Left kidney (tissue), 2 donors: ENCODE results near the gene MCOLN3. TPM values are rescaled to one million over a fixed set of nuclear protein-coding genes. Genes with fewer than 3 reads are reported as not detected.
"Not testable (repeated sequence)": the region's sequence is repeated elsewhere in the genome, so short reads cannot be mapped to it uniquely, and the experiment has no call there.

ENCODE experiments used
- DNase-seq: peaks from one replicate; pipeline ENCODE4 v3.0.0-alpha.2; 2013
- polyA plus RNA-seq: library from polyadenylated mRNA; unstranded; fragments of 120-200 nt; gene quantifications from one replicate; pipeline ENCODE4 v1.2.1, GENCODE V29; 2013; ENCODE audit not compliant: insufficient read length

Gene MCOLN3
- polyA plus RNA-seq, 1 donor, result 23.1 TPM

GRCh38 chr1:84995484-84996334 is 52.6 kb downstream of the MCOLN3 start:
- DNase-seq, result no peak

DNA sequence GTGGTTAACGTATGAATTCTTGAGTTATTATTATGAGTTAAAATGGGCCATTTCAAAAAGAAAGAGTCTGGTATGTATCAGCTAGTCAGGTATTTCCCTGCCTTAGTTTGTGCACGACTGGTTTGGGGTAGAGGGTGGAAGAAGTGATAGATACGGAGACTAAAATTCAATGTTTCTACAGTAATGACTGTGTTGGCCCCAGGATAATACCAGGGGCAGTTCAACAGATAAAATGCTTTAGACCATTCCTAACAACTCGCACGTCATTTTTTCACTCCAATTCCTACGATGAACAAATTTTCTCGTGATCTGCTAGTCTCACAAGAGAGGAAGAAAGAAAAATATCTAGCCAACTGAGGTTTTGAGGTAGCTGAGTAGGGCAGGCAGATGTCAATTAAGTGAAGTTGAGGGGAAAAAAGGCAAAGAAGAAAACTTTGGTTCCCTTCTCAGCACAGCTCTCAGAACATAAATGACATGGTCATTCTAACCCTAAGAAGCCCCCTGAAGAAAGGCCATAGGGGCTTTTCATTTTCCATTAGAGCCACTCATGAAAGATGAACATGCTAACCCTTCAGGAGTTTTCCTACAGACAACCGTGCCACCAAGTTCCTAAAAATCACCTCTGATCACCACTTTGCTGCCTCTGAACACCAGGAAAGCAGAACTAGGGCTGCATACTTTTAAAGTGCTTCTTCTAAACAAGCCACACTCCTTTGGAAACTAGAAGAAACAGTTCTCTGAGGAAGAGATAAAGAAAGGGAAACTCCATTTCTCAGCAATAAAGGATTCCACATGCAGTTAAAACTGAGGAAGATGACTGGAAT is 57.0 kb downstream of the MCOLN3 start:
- DNase-seq, result no peak

DNA sequence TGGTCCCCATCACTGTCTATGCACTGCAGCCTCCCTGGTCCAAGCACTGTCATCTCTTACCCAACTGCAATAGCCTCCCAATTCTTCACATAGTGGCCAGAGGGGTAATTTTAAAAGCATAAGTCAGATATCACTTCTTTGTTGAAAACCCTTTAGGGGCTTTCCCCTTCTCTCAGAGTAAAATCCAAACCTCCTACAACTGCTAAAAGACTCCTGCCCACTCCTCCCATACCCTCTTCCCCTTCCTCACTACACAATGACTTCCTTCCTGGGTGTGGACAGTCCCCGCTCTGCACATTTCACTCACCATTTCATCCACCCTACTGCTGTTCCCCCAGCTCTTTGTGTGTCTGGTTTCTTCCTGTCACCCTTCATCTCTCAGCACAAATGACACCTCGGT is 59.7 kb downstream of the MCOLN3 start:
- DNase-seq, result no peak

DNA sequence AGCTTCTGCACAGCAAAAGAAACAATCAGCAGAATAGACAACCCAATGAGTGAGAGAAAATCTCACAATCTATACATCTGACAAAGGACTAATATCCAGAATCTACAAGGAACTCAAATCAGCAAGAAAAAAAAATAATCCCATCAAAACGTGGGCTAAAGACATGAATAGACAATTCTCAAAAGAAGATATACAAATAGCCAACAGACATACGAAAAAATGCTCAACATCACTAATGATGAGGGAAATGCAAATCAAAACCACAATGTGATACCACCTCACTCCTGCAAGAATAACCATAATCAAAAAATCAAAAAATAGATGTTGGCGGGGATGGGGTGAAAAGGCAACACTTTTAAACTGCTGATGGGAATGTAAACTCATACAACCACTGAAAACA is 61.7 kb downstream of the MCOLN3 start:
- DNase-seq, result not testable (repeated sequence)

GRCh38 chr1:84985365-84985764 is 62.9 kb downstream of the MCOLN3 start:
- DNase-seq, result no peak

DNA sequence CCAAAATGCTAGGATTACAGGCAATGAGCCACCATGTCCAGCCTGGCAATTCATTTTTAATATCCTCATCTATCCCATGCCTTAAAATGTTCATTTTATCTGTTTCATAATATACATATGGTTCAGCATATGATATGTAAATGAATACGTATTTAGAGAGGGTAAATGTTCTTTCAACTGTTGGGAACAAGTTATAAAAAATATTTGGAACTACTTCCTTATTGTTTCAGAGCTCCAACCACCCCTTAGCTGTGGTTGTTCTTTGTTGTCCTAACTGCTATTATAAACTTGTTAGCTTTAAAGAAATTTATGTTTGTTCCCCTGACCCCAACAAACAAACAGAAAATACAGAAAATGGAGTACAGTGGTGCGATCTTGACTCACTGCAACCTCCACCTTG is 65.9 kb downstream of the MCOLN3 start:
- DNase-seq, result no peak

GRCh38 chr1:84975035-84975434 is 73.3 kb downstream of the MCOLN3 start:
- DNase-seq, result no peak

DNA sequence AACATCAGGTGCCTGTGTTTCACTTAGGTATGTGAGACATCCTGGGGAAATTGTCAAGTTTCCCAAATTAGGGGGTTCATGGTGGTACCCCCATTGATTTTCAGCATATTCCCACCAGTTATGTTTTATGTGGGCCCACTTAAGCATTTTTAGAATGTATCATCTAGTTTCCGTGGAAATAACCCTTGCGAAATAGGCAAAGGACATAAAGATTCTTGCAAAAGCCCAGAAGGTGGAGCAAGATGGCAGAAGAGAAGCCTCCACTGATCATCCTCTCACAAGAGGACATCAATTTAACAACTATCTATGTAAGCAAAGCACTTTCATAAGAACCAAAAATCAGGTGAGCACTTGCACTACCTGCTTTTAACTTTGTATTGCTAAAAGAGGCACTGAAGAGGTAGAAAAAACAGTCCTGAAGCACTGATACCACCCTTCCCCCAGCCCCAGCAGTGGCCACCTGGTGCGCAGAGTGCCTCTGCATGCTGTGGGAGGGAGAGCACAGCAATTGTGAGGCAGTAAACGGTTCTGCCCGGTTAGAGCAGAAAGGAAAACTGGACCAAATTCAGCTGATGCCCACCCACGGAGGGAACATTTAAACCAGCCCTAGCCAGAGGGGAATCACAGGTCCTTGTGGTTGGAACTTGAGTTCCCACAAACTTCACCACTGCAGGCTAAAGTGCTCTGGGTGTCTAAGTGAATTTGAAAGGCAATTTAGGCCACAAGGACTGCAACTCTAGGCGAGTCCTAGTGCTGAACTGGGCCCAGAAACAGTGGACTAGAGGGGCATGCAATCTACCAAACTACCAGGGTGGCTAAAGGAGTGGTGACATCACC is 74.6 kb downstream of the MCOLN3 start:
- no peak for DNase-seq

DNA sequence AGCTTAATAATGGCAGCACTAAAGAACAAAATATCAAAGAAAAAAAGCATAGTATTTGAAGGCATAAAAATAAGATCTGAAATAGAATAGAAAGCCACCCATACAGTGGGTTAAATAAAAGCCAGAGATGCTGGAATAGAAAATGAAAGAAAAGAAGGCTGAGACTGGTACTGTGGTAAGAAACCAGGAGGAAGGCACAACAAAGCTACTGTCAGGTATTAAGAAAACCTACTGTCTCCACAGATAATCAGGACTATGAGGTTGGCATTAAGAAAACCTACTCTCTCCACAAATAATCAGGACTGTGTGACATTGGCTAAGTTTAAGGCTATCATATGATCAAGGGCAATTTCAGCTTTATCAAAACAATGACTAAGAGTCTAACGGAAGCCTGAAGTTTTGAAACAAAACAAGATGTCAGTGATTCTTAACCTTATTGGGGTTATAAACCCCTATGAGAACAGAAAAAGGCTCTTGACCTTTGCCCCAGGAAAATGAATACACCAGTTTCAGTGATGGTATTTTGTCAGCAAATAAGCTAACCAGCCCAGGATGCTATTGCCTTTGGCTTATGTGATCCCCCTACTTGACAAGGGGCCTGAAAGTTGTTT is 75.8 kb downstream of the MCOLN3 start:
- no peak for DNase-seq

- no peak for DNase-seq
Measured at GRCh38 chr1:84971957-84972356, 76.3 kb downstream of the MCOLN3 start.

DNA sequence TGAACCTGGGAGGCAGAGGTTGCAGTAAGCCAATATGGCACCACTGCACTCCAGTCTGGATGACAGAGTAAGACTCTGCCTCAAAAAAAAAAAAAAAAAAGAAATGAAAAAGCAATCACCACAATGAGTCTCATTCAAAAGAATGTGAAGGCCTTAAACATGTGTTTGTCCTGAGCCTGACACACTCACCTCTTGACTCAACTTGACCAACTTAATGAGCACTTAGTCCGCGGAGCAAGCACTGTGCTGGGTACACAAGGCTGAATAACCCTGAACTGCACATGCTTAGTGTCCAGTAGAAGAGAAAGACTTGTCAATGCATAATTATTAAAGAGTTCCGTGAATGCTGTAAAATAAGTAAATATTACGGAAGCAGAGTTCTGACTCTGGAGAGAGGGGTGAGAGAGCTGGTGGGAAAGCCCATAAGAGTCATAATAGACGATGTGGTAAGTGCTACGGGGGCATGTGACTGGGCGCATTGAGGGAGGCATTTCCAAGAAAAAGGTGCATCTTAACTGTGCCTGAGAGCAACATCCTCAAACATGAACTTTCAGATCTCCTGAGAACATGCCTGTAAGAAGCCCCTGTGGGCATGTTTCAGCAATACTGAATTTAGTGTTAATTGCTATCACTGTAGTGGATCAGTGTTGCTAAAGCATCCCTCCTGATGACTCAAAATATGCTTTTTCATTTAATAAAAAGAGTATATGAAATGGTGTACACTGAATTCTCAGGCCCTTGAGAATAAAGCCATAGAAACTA is 78.6 kb downstream of the MCOLN3 start:
- DNase-seq, result no peak

DNA sequence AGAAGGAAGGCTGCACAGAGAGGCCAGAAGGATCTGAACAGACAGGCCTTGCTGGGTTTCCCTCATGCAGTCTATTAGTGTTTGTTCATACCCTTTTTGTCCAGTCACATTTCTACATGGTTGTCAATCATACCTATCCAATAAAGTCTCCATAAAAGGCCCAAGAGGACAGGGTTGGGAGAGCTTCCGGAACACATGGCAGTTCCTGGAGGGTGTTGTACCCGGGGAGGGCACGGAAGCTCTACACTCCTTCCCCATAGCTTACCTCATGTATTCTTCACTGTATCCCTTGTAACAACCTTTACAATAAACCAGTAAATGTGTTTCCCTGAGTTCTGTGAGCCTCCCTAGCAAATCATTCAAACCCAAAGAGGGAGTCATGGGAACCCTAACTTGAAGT is 79.4 kb downstream of the MCOLN3 start:
- DNase-seq, result no peak

DNA sequence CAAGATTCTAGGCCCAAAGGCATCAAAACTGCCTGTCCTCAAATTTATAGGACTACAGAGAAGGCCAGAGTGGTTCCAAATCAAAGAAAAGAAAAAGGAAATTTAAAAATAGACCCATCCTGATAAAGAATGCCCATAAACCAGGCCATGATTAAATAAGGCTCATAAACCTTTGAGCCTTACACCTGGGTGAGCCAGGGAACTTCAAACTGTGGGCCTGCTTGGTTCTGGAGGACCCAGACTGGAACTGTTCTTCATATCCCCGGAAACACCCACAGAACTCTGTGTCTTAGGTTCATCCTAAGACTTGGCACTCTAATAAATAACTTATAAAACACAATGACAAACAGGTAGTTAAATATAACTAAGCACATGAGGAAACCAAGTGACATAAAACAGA is 80.2 kb downstream of the MCOLN3 start:
- DNase-seq, result no peak

Other genes with a start within 250 kb of the MCOLN3 start
- gene LPAR3, start 155.3 kb downstream of the MCOLN3 start, polyA plus RNA-seq, result 1.4 TPM
- gene MCOLN2, start 51.4 kb downstream of the MCOLN3 start, polyA plus RNA-seq, result 1.5 TPM
- gene SYDE2, start 152.5 kb upstream of the MCOLN3 start, polyA plus RNA-seq, result 12.9 TPM
- gene C1orf52, start 211.2 kb upstream of the MCOLN3 start, polyA plus RNA-seq, result 43.1 TPM
- gene BCL10, start 228.1 kb upstream of the MCOLN3 start, polyA plus RNA-seq, result 24.2 TPM